H1 (cell line): ENCODE results near the gene CORO2B. TPM values are rescaled to one million over a fixed set of nuclear protein-coding genes. Genes with fewer than 3 reads are reported as not detected.

Source experiments
- CREB1 ChIP-seq: IDR thresholded peaks from 2 replicates; pipeline ENCODE4 v1.6.1; 2012; ENCODE audit warnings: inconsistent platforms
- TEAD4 ChIP-seq: IDR thresholded peaks from 2 replicates; pipeline ENCODE4 v1.6.1; 2012; ENCODE audit warnings: low read depth, low read length, inconsistent platforms, mixed read lengths
- polyA plus RNA-seq, 7 experiments: library from polyadenylated mRNA; depleted of rRNA in 3 of 7; stranded (reverse) in 5 of 7; unstranded in 2 of 7; fragments of >200 nt in 5 of 7; fragments of 200-250 nt in 2 of 7; gene quantifications; 1 replicate in 5 of 7; 2 replicates in 1 of 7; 4 replicates in 1 of 7; pipeline versions ENCODE4 v1.2.1 to v1.2.3, GENCODE V29; 2011 to 2013; ENCODE audit warnings: missing spikeins in 2 of 7, mixed read lengths in 2 of 7
- total RNA-seq: library from RNA; stranded (reverse); fragmentation: NEBNext Ultra II Directional; extraction: Animal tissue kit (Norgen Biotek cat#: 25700); gene quantifications from 2 replicates; pipeline ENCODE4 v1.2.1, GENCODE V29; 2021
- TF ChIP-seq, protein P1 (sequence below), 3 experiments: IDR thresholded peaks; 1 replicate in 2 of 3; 2 replicates in 1 of 3; pipeline versions ENCODE4 v1.5.1 to v1.6.1; 2011; ENCODE audit warnings: low read length in 3 of 3, mild to moderate bottlenecking in 3 of 3, inconsistent platforms in 2 of 3, low read depth in 1 of 3, moderate library complexity in 1 of 3; ENCODE audit not compliant: insufficient read depth in 1 of 3; ENCODE audit errors: control extremely low read depth in 1 of 3

The CORO2B gene
- total and polyA plus RNA-seq, 2 of the 8 experiments (the other 6 are each of a cell fraction or from before 2014, with no cell fraction given), result 3.4 to 6.7 TPM

DNA sequence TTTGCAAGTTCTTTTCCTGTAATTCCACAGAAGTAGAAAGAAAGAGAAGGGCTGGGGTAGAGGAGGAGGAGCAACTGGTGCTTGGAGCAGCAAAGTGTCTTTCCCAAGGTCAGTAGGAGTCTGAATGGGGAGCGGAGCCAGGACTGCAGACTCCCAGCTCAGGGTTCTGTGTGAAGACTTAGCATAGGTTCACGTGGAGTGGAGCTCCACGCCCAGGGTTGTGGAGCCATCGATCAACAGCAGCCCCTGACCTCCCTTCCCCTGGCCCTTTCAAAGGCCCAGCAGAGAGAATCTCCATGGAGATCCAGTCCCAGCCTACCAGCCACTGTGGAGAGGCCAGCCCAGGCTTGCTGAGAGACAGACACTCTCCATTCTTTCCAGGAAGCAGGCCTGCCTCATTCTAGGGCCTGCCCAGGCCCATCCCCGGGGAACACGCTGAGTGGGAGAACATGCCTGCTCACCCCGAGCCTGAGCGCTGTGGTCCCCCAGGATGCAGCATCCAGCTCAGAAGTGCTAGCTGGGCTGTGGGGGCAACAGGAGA lies 62.1 kb downstream of the CORO2B start (continued):
- TF ChIP-seq, protein P1, sequence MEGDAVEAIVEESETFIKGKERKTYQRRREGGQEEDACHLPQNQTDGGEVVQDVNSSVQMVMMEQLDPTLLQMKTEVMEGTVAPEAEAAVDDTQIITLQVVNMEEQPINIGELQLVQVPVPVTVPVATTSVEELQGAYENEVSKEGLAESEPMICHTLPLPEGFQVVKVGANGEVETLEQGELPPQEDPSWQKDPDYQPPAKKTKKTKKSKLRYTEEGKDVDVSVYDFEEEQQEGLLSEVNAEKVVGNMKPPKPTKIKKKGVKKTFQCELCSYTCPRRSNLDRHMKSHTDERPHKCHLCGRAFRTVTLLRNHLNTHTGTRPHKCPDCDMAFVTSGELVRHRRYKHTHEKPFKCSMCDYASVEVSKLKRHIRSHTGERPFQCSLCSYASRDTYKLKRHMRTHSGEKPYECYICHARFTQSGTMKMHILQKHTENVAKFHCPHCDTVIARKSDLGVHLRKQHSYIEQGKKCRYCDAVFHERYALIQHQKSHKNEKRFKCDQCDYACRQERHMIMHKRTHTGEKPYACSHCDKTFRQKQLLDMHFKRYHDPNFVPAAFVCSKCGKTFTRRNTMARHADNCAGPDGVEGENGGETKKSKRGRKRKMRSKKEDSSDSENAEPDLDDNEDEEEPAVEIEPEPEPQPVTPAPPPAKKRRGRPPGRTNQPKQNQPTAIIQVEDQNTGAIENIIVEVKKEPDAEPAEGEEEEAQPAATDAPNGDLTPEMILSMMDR (IDR thresholded peaks at IDR 0.05; ENCODE audit: control extremely low read depth in 1 of 3, insufficient read depth in 1 of 3, low read depth in 1 of 3, low read length in 3 of 3), result no peak
- TF ChIP-seq TEAD4 (no peak), CREB1 (no peak)
